ENCODE measurements around the gene SSRP1.
"Not testable (repeated sequence)": the region's sequence is repeated elsewhere in the genome, so short reads cannot be mapped to it uniquely, and the experiment has no call there.

Gene SSRP1

DNA sequence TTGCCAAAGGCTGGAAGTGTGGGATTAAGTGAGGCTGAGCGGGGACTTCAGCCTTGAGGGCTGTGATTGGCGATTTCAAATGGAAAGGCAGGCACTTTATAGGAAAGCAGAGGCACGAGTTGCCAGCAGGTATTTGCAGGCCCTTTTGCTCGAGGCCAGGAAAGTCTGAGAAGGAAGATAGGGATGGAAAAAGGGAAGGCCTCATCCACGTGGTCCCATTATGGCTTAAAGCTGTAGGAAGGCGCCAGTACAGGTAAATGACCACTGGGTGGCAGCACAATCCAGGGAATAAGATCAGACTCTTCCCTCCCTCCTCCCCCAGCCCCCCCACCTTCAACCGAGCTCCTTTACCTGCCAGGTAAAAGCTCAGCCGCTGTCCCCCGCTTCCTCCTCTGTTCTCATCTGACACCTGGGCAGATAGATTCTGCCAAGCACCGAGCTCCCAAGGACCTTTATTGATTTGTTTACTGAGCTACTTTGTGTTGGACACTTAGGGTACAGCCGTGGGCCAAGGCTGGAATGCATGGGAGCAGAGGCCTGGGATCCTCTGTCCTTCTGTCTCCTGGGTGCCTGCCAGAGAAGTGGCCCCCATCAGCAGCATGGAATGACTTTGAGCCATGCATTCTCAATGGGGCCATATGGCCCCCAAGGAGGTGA is 10.0 kb upstream of the SSRP1 start:
- Histone ChIP-seq H3K4me1 (ENCODE audit: control insufficient read depth, low read depth, low read length) (peaks cover 3% of the 10 kb centered on the region), H3K9me3 (ENCODE audit: control insufficient read depth, low read depth, low read length) (no peaks in the 10 kb centered on the region), H3K4me3 (ENCODE audit: low read length) (no peak overlapping the region), H3K27me3 (ENCODE audit: control insufficient read depth, insufficient read depth, low read length) (peaks cover 6% of the 10 kb centered on the region), H3K27ac (ENCODE audit: low read length) (no peak overlapping the region), H3K9ac (ENCODE audit: low read length) (no peak overlapping the region), H3K36me3 (ENCODE audit: control insufficient read depth, low read depth, low read length) (no peaks in the 10 kb centered on the region)

GRCh38 chr11:57344826-57345225 is 9.1 kb upstream of the SSRP1 start:
- no peaks in the 10 kb centered on the region for H3K36me3 ChIP-seq (ENCODE audit: control insufficient read depth, low read depth, low read length)

DNA sequence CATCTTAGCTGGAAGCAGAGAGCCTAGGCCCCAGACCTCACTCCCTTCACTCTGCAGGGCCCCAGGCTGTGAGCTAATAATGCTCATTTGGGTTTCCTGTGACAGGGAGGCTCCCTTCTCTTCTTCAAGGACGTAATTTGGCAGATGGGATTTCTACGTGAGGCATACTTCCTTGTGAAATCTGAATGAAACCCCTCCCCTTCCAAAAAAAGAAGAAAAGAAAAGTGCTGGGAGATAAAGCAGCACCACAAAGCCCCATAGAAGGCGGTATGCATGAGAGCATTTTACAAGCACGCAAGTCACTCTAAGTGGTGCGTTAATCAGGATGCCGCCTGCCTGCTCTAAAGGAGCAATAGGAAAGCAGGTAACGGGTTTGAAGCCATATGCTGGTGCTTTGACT is 8.1 kb upstream of the SSRP1 start:
- no peaks in the 10 kb centered on the region for H3K9me3 ChIP-seq (ENCODE audit: control insufficient read depth, low read depth, low read length)
- no peak overlapping the region for H3K4me3 ChIP-seq (ENCODE audit: low read length)
- H3K4me1 ChIP-seq (ENCODE audit: control insufficient read depth, low read depth, low read length), result peaks cover 7% of the 10 kb centered on the region
- peaks cover 10% of the 10 kb centered on the region for H3K27me3 ChIP-seq (ENCODE audit: control insufficient read depth, insufficient read depth, low read length)
- H3K27ac ChIP-seq (ENCODE audit: low read length), result no peak overlapping the region
- no peaks in the 10 kb centered on the region for H3K36me3 ChIP-seq (ENCODE audit: control insufficient read depth, low read depth, low read length)
- no peak overlapping the region for H3K9ac ChIP-seq (ENCODE audit: low read length)

More at GRCh38 chr11:57344826-57345225, 9.1 kb upstream of the SSRP1 start:
- H3K4me3 ChIP-seq (ENCODE audit: low read length), result no peak overlapping the region
- peaks cover 7% of the 10 kb centered on the region for H3K4me1 ChIP-seq (ENCODE audit: control insufficient read depth, low read depth, low read length)
- no peak overlapping the region for H3K9ac ChIP-seq (ENCODE audit: low read length)
- H3K27me3 ChIP-seq (ENCODE audit: control insufficient read depth, insufficient read depth, low read length), result peaks cover 10% of the 10 kb centered on the region
- no peaks in the 10 kb centered on the region for H3K9me3 ChIP-seq (ENCODE audit: control insufficient read depth, low read depth, low read length)
- no peak overlapping the region for H3K27ac ChIP-seq (ENCODE audit: low read length)

GRCh38 chr11:57342702-57343101 is 7.0 kb upstream of the SSRP1 start:
- Histone ChIP-seq H3K36me3 (ENCODE audit: control insufficient read depth, low read depth, low read length) (no peaks in the 10 kb centered on the region), H3K27ac (ENCODE audit: low read length) (no peak overlapping the region), H3K4me1 (ENCODE audit: control insufficient read depth, low read depth, low read length) (peaks cover 7% of the 10 kb centered on the region), H3K4me3 (ENCODE audit: low read length) (no peak overlapping the region), H3K9me3 (ENCODE audit: control insufficient read depth, low read depth, low read length) (no peaks in the 10 kb centered on the region), H3K9ac (ENCODE audit: low read length) (no peak overlapping the region), H3K27me3 (ENCODE audit: control insufficient read depth, insufficient read depth, low read length) (peaks cover 10% of the 10 kb centered on the region)

DNA sequence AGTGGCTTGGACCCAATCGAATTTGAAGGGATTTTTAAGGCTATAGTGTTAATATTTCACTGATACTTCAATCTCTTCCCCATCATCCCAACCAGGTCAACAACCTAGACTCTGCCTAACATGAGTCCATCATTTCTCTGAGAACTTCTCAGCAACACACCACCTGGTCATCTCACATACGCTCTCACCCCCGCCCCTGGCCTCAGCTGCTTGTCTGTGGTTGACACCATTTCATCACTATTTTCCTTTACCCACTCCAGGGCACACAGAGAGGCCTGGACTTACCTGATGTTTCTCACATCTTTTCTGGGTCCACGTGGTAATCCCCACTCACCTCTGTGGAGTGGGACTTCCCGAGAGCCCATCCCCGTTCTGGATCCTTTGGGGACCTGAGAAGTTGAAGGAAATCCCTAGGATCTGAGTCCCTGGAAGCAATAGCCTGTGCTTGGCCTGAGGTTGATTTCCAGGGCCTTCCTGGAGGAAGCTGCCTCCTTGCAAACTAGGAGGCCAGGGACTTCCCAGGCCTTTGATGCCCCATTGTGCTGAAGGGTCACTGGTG is 5.6 kb upstream of the SSRP1 start:
- H3K9ac ChIP-seq (ENCODE audit: low read length), result no peak overlapping the region
- H3K36me3 ChIP-seq (ENCODE audit: control insufficient read depth, low read depth, low read length), result no peaks in the 10 kb centered on the region
- no peaks in the 10 kb centered on the region for H3K9me3 ChIP-seq (ENCODE audit: control insufficient read depth, low read depth, low read length)
- no peak overlapping the region for H3K4me3 ChIP-seq (ENCODE audit: low read length)
- peaks cover 10% of the 10 kb centered on the region for H3K27me3 ChIP-seq (ENCODE audit: control insufficient read depth, insufficient read depth, low read length)
- no peak overlapping the region for H3K27ac ChIP-seq (ENCODE audit: low read length)
- H3K4me1 ChIP-seq (ENCODE audit: control insufficient read depth, low read depth, low read length), result peaks cover 7% of the 10 kb centered on the region

- peaks cover 4% of the 10 kb centered on the region for H3K4me1 ChIP-seq (ENCODE audit: control insufficient read depth, low read depth, low read length)
- H3K9me3 ChIP-seq (ENCODE audit: control insufficient read depth, low read depth, low read length), result no peaks in the 10 kb centered on the region
- H3K4me3 ChIP-seq (ENCODE audit: low read length), result no peak overlapping the region
- H3K27ac ChIP-seq (ENCODE audit: low read length), result no peak overlapping the region
- H3K9ac ChIP-seq (ENCODE audit: low read length), result no peak overlapping the region
- peaks cover 10% of the 10 kb centered on the region for H3K27me3 ChIP-seq (ENCODE audit: control insufficient read depth, insufficient read depth, low read length)
- H3K36me3 ChIP-seq (ENCODE audit: control insufficient read depth, low read depth, low read length), result no peaks in the 10 kb centered on the region
Observed at GRCh38 chr11:57340039-57340615, 4.4 kb upstream of the SSRP1 start.

- Histone ChIP-seq H3K9me3 (ENCODE audit: control insufficient read depth, low read depth, low read length) (no peaks in the 10 kb centered on the region), H3K4me1 (ENCODE audit: control insufficient read depth, low read depth, low read length) (peaks cover 10% of the 10 kb centered on the region), H3K36me3 (ENCODE audit: control insufficient read depth, low read depth, low read length) (peaks cover under 1% of the 10 kb centered on the region), H3K9ac (ENCODE audit: low read length) (no peak overlapping the region), H3K27me3 (ENCODE audit: control insufficient read depth, insufficient read depth, low read length) (peaks cover 10% of the 10 kb centered on the region), H3K27ac (ENCODE audit: low read length) (no peak overlapping the region), H3K4me3 (ENCODE audit: low read length) (no peak overlapping the region)
Observed at GRCh38 chr11:57339328-57339727, 3.6 kb upstream of the SSRP1 start.

- Histone ChIP-seq H3K27ac (ENCODE audit: low read length) (no peak within 1 kb of the TSS), H3K9me3 (ENCODE audit: control insufficient read depth, low read depth, low read length) (no peaks in the 10 kb centered on the region), H3K36me3 (ENCODE audit: control insufficient read depth, low read depth, low read length) (peaks cover 10% of the 10 kb centered on the region), H3K4me3 (ENCODE audit: low read length) (no peak within 1 kb of the TSS), H3K4me1 (ENCODE audit: control insufficient read depth, low read depth, low read length) (peaks cover 10% of the 10 kb centered on the region), H3K27me3 (ENCODE audit: control insufficient read depth, insufficient read depth, low read length) (peaks cover 10% of the 10 kb centered on the region), H3K9ac (ENCODE audit: low read length) (no peak within 1 kb of the TSS)
Observed at GRCh38 chr11:57338142-57338541, 2.5 kb upstream of the SSRP1 start, which contains the start of gene P2RX3. P2RX3 (plus strand) TSS chr11:57338352; CDS start chr11:57338551, 199 bp downstream.

- H3K9ac ChIP-seq (ENCODE audit: low read length); H3K4me3 ChIP-seq (ENCODE audit: low read length); H3K27me3 ChIP-seq (ENCODE audit: control insufficient read depth, insufficient read depth, low read length); H3K27ac ChIP-seq (ENCODE audit: low read length); H3K9me3 ChIP-seq (ENCODE audit: control insufficient read depth, low read depth, low read length): not testable (repeated sequence)
- peaks cover 10% of the 10 kb centered on the region for H3K4me1 ChIP-seq (ENCODE audit: control insufficient read depth, low read depth, low read length)
- H3K36me3 ChIP-seq (ENCODE audit: control insufficient read depth, low read depth, low read length), result peaks cover 23% of the 10 kb centered on the region
Observed at GRCh38 chr11:57336856-57337255, 1.2 kb upstream of the SSRP1 start.

DNA sequence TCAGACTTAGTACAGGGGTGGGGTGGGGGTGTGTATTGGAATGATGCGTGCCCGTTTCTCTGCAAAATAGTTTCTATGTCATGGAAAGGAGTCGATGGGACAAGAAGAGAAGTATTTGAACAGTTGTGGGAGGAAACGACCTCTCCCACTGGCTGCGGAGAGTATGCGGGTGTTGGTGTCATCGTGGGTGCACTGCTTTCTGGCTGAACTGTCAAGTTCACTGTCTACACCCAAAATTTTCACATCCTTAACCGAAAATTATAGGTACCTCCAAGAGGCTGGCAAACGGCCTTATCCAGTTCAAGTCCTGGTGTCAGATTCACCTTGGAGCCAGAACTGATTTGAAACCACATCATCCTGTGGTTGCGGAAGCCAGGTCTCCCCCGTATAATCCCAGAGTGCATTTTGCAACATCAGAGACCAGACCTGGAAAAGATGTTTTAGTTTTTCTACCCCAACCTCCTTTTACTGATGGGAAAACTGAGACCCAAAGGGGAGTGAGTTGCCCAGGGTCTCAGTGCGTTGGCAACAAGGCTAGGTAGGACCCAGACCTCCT is 497 bp upstream of the SSRP1 start:
- Histone ChIP-seq H3K9ac (ENCODE audit: low read length) (peak overlapping the region; percentile 85), H3K36me3 (ENCODE audit: control insufficient read depth, low read depth, low read length) (peaks cover 30% of the 10 kb centered on the region), H3K27me3 (ENCODE audit: control insufficient read depth, insufficient read depth, low read length) (peaks cover 8% of the 10 kb centered on the region), H3K9me3 (ENCODE audit: control insufficient read depth, low read depth, low read length) (no peaks in the 10 kb centered on the region), H3K4me1 (ENCODE audit: control insufficient read depth, low read depth, low read length) (peaks cover 10% of the 10 kb centered on the region), H3K4me3 (ENCODE audit: low read length) (peak overlapping the region; percentile 90), H3K27ac (ENCODE audit: low read length) (no peak overlapping the region)

DNA sequence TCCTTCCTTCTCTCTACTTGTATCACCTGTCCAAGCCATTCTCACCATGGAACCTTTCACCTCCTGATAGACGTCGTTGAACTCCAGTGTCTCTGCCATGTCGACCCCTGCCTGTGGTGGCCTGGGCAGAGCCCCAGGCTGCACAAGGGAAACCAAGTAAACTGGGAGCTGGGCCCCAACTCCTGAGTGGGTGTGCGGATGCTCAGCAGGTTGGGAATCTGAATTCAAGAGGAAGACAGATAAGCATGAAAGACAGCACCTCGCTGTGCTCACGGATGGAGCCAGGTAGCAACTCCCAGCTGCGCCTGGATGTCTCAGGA is 709 bp downstream of the SSRP1 start:
- Histone ChIP-seq H3K9ac (ENCODE audit: low read length) (peak overlapping the region; percentile 85), H3K27me3 (ENCODE audit: control insufficient read depth, insufficient read depth, low read length) (no peaks in the 10 kb centered on the region), H3K9me3 (ENCODE audit: control insufficient read depth, low read depth, low read length) (no peaks in the 10 kb centered on the region), H3K36me3 (ENCODE audit: control insufficient read depth, low read depth, low read length) (peaks cover 42% of the 10 kb centered on the region), H3K27ac (ENCODE audit: low read length) (peak overlapping the region; percentile 17), H3K4me1 (ENCODE audit: control insufficient read depth, low read depth, low read length) (peaks cover 7% of the 10 kb centered on the region), H3K4me3 (ENCODE audit: low read length) (peak overlapping the region; percentile 90)

Measured in iPS-18a (cell line).